H1 (cell line): Measurements from ENCODE around the gene COL6A6. TPM values are rescaled to one million over a fixed set of nuclear protein-coding genes. Genes with fewer than 3 reads are reported as not detected.

Experiments
- BCL11A ChIP-seq, 2 experiments: IDR thresholded peaks; one replicate each; pipeline ENCODE4 v1.6.1; 2011; ENCODE audit warnings: low read depth in 2 of 2, low read length in 2 of 2, mild to moderate bottlenecking in 2 of 2
- CHD2 ChIP-seq: IDR thresholded peaks from 2 replicates; pipeline ENCODE4 v1.6.1; 2012; ENCODE audit warnings: low read length, improper control_type of control experiment
- EGR1 ChIP-seq: IDR thresholded peaks from 2 replicates; pipeline ENCODE4 v1.6.1; 2011; ENCODE audit warnings: low read depth, low read length, borderline replicate concordance
- GTF2F1 ChIP-seq: IDR thresholded peaks from 2 replicates; pipeline ENCODE4 v1.6.1; 2012; ENCODE audit warnings: low read depth, low read length, improper control_type of control experiment, borderline replicate concordance
- POLR2A ChIP-seq, 2 experiments: IDR thresholded peaks; 1 replicate in 1 of 2; 2 replicates in 1 of 2; pipeline ENCODE4 v1.6.1; 2011; ENCODE audit warnings: low read depth in 2 of 2, low read length in 2 of 2, mild to moderate bottlenecking in 2 of 2; ENCODE audit errors: control extremely low read depth in 1 of 2
- RAD21 ChIP-seq, 2 experiments: IDR thresholded peaks in 1 of 2; conservative IDR thresholded peaks in 1 of 2; 2 replicates each; pipeline ENCODE4 v1.6.1; 2011; ENCODE audit warnings: low read depth in 2 of 2, low read length in 2 of 2, improper control_type of control experiment in 1 of 2, inconsistent platforms in 1 of 2, mild to moderate bottlenecking in 1 of 2, moderate library complexity in 1 of 2
- SP1 ChIP-seq: IDR thresholded peaks from 2 replicates; pipeline ENCODE4 v1.6.1; 2011; ENCODE audit warnings: low read depth, low read length
- polyA plus RNA-seq, 7 experiments: library from polyadenylated mRNA; depleted of rRNA in 3 of 7; stranded (reverse) in 5 of 7; unstranded in 2 of 7; fragments of >200 nt in 5 of 7; fragments of 200-250 nt in 2 of 7; gene quantifications; 1 replicate in 5 of 7; 2 replicates in 1 of 7; 4 replicates in 1 of 7; pipeline versions ENCODE4 v1.2.1 to v1.2.3, GENCODE V29; 2011 to 2013; ENCODE audit warnings: missing spikeins in 2 of 7, mixed read lengths in 2 of 7
- total RNA-seq: library from RNA; stranded (reverse); fragmentation: NEBNext Ultra II Directional; extraction: Animal tissue kit (Norgen Biotek cat#: 25700); gene quantifications from 2 replicates; pipeline ENCODE4 v1.2.1, GENCODE V29; 2021

Gene COL6A6
- total and polyA plus RNA-seq, 2 of the 8 experiments (the other 6 are each of a cell fraction or from before 2014, with no cell fraction given): 0.02 to 0.09 TPM

GRCh38 chr3:130539005-130539404 is 22.0 kb downstream of the COL6A6 start (continued):
- no peak for TF ChIP-seq SP1
- no peak for TF ChIP-seq BCL11A (IDR thresholded peaks at IDR 0.05; ENCODE audit: low read depth in 2 of 2, low read length in 2 of 2)
- no peak for TF ChIP-seq POLR2A (IDR thresholded peaks at IDR 0.05; ENCODE audit: control extremely low read depth in 1 of 2, low read depth in 2 of 2, low read length in 2 of 2)
- TF ChIP-seq EGR1: no peak
- peak; percentile 62 to 75 for TF ChIP-seq RAD21 (IDR thresholded peaks at IDR 0.05 in 1 of 2, conservative IDR thresholded peaks at IDR 0.05 in 1 of 2; ENCODE audit: low read depth in 2 of 2, low read length in 2 of 2)
- TF ChIP-seq CHD2: no peak
- TF ChIP-seq GTF2F1: no peak
- TF ChIP-seq, all 59 proteins: peak for 3
